Bronchial epithelial cell (primary cell): Measurements from ENCODE around the gene AGMO. TPM values are rescaled to one million over a fixed set of nuclear protein-coding genes. Genes with fewer than 3 reads are reported as not detected.

ENCODE experiments used
- DNase-seq: peaks from one replicate; pipeline ENCODE4 v3.0.0-alpha.2; 2010; ENCODE audit warnings: low read depth
- FAIRE-seq: peaks from 2 replicates; lab custom pipeline; 2011; peaks lifted over from hg19 to GRCh38; lab: Jason Lieb, UNC
- H3K27me3 ChIP-seq: 2 replicates; pipeline ENCODE4 v1.5.1; 2011; ENCODE audit warnings: low read length; ENCODE audit not compliant: control insufficient read depth, insufficient read depth
- H3K36me3 ChIP-seq: 2 replicates; pipeline ENCODE4 v1.5.1; 2011; ENCODE audit warnings: low read length; ENCODE audit not compliant: control insufficient read depth, insufficient read depth
- H3K4me3 ChIP-seq: 2 replicates; pipeline ENCODE4 v1.5.1; 2011; ENCODE audit warnings: mild to moderate bottlenecking, low read depth, low read length, control low read depth
- CTCF ChIP-seq: IDR thresholded peaks from 2 replicates; pipeline ENCODE4 v1.5.1; 2011; ENCODE audit warnings: mild to moderate bottlenecking, moderate library complexity, low read length, control low read depth, inconsistent platforms; ENCODE audit not compliant: insufficient read depth, severe bottlenecking
- total RNA-seq: library from RNA; depleted of rRNA; stranded (reverse); fragments of >200 nt; gene quantifications from 2 replicates; pipeline ENCODE4 v1.2.1, GENCODE V29; 2014

Gene AGMO
- total RNA-seq, 1 donor from 2014 or later, result under 0.01 TPM

- H3K36me3 ChIP-seq, result no peaks in the 10 kb centered on the region
- DNase-seq, result no peak
- no peaks in the 10 kb centered on the region for H3K27me3 ChIP-seq
- no peak for TF ChIP-seq CTCF
- no peak for FAIRE-seq
- no peak overlapping the region for H3K4me3 ChIP-seq
Observed at GRCh38 chr7:15507708-15508107, 54.1 kb downstream of the AGMO start.

- Histone ChIP-seq H3K36me3 (no peaks in the 10 kb centered on the region), H3K4me3 (no peak overlapping the region), H3K27me3 (no peaks in the 10 kb centered on the region)
- FAIRE-seq, result no peak
- TF ChIP-seq CTCF, result no peak
- DNase-seq, result no peak
Observed at GRCh38 chr7:15507171-15507570, 54.6 kb downstream of the AGMO start.

- FAIRE-seq (no peak), DNase-seq (no peak)
- Histone ChIP-seq H3K36me3 (no peaks in the 10 kb centered on the region), H3K27me3 (no peaks in the 10 kb centered on the region), H3K4me3 (no peak overlapping the region)
- no peak for TF ChIP-seq CTCF
Observed at GRCh38 chr7:15505761-15506160, 56.1 kb downstream of the AGMO start.

- Histone ChIP-seq H3K36me3 (no peaks in the 10 kb centered on the region), H3K4me3 (no peak overlapping the region), H3K27me3 (no peaks in the 10 kb centered on the region)
- DNase-seq, result no peak
- TF ChIP-seq CTCF, result no peak
- no peak for FAIRE-seq
Observed at GRCh38 chr7:15504351-15504750, 57.5 kb downstream of the AGMO start.

- no peak for FAIRE-seq
- DNase-seq, result peak; percentile 37
- H3K36me3 ChIP-seq, result no peaks in the 10 kb centered on the region
- no peak overlapping the region for H3K4me3 ChIP-seq
- no peak for TF ChIP-seq CTCF
- no peaks in the 10 kb centered on the region for H3K27me3 ChIP-seq
Observed at GRCh38 chr7:15503603-15504290, 58.1 kb downstream of the AGMO start.

- FAIRE-seq (no peak), DNase-seq (no peak)
- Histone ChIP-seq H3K4me3 (no peak overlapping the region), H3K27me3 (no peaks in the 10 kb centered on the region), H3K36me3 (no peaks in the 10 kb centered on the region)
- TF ChIP-seq CTCF, result no peak
Observed at GRCh38 chr7:15498465-15498864, 63.4 kb downstream of the AGMO start.
